Osteocyte (in vitro differentiated cells): ENCODE measurements around the gene ZNF844. TPM values are rescaled to one million over a fixed set of nuclear protein-coding genes. Genes with fewer than 3 reads are reported as not detected.
A peak's percentile ranks its signal among the peaks of the same experiment; 100 is the strongest.

Experiments
- DNase-seq: peaks from one replicate; pipeline ENCODE4 v3.0.0; 2021; ENCODE audit warnings: mixed read lengths; ENCODE audit not compliant: unreplicated experiment; ENCODE audit errors: extremely low spot score
- H3K27ac Mint-ChIP-seq: one replicate; pipeline ENCODE4 v1.8.0; 2021; ENCODE audit warnings: mild to moderate bottlenecking, mixed read lengths; ENCODE audit not compliant: unreplicated experiment
- H3K27me3 Mint-ChIP-seq: one replicate; pipeline ENCODE4 v1.8.0; 2021; ENCODE audit warnings: mixed read lengths; ENCODE audit not compliant: unreplicated experiment
- H3K36me3 Mint-ChIP-seq: one replicate; pipeline ENCODE4 v1.8.0; 2021; ENCODE audit warnings: mixed read lengths; ENCODE audit not compliant: unreplicated experiment
- H3K4me1 Mint-ChIP-seq: one replicate; pipeline ENCODE4 v1.8.0; 2021; ENCODE audit warnings: mixed read lengths; ENCODE audit not compliant: unreplicated experiment
- H3K4me3 Mint-ChIP-seq: one replicate; pipeline ENCODE4 v1.8.0; 2021; ENCODE audit warnings: mild to moderate bottlenecking, moderate library complexity, mixed read lengths; ENCODE audit not compliant: unreplicated experiment
- H3K9me3 Mint-ChIP-seq: one replicate; pipeline ENCODE4 v1.8.0; 2021; ENCODE audit warnings: mixed read lengths; ENCODE audit not compliant: unreplicated experiment
- CTCF ChIP-seq: fragments of 200-600 bp; sonication (generic); IDR thresholded peaks from 2 replicates; pipeline ENCODE4 v1.5.0; 2021; ENCODE audit warnings: antibody characterized with exemption, mild to moderate bottlenecking, moderate library complexity
- total RNA-seq: library from RNA; stranded (reverse); gene quantifications from 2 replicates; pipeline ENCODE4 v1.2.1, GENCODE V29; 2021

ZNF844 gene
- total RNA-seq, 1 donor from 2014 or later: 12.7 TPM

- Mint-ChIP-seq H3K4me1 (peaks cover 16% of the 10 kb centered on the region), H3K27me3 (no peaks in the 10 kb centered on the region), H3K27ac (peak overlapping the region; percentile 91), H3K9me3 (no peaks in the 10 kb centered on the region), H3K4me3 (peak overlapping the region; percentile 93), H3K36me3 (peaks cover 12% of the 10 kb centered on the region)
- no peak for TF ChIP-seq CTCF
- DNase-seq: no peak
Observed at GRCh38 chr19:12034620-12035019, 29.9 kb upstream of the ZNF844 start.

GRCh38 chr19:12035220-12036172 lies 29.0 kb upstream of the ZNF844 start, which contains the start of gene ZNF433:
Gene ZNF433 (minus strand): TSS chr19:12035679. CDS start chr19:12035539, 140 bp downstream.
- Mint-ChIP-seq H3K9me3 (no peaks in the 10 kb centered on the region), H3K4me1 (peaks cover 16% of the 10 kb centered on the region), H3K4me3 (peak within 1 kb of the TSS; percentile 93), H3K36me3 (peaks cover 7% of the 10 kb centered on the region), H3K27ac (peak within 1 kb of the TSS; percentile 99), H3K27me3 (no peaks in the 10 kb centered on the region)
- no peak for TF ChIP-seq CTCF
- DNase-seq: peak; percentile 97

GRCh38 chr19:12042893-12043292 lies 21.6 kb upstream of the ZNF844 start:
- no peak for DNase-seq
- Mint-ChIP-seq H3K36me3 (peaks cover 26% of the 10 kb centered on the region), H3K27me3 (no peaks in the 10 kb centered on the region), H3K4me1 (no peaks in the 10 kb centered on the region), H3K27ac (no peak overlapping the region), H3K4me3 (no peak overlapping the region), H3K9me3 (peaks cover 32% of the 10 kb centered on the region)
- TF ChIP-seq CTCF: no peak

- Mint-ChIP-seq H3K27ac (no peak overlapping the region), H3K4me3 (no peak overlapping the region), H3K4me1 (no peaks in the 10 kb centered on the region), H3K27me3 (no peaks in the 10 kb centered on the region), H3K9me3 (peaks cover 32% of the 10 kb centered on the region), H3K36me3 (peaks cover 26% of the 10 kb centered on the region)
- DNase-seq: no peak
- TF ChIP-seq CTCF: no peak
Observed at GRCh38 chr19:12043752-12044422, 20.6 kb upstream of the ZNF844 start.

DNA sequence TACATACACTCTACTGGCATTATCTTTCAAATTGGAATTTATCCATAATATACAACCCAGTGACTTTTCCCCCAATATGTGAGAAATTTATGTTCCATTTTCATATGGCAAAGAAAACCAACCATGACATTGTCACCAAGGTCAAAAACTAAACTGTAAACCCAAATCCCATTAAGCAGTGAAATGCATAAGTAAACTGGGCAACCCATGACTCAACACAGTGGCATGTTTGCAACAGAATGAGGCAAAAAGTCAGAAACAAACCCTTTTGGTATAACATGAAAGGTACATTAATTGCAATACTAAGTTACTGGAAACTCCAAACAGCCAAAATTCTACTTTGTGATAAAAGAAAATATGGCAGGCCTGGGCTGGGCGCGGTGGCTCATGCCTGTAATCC lies 16.7 kb upstream of the ZNF844 start:
- peaks cover 23% of the 10 kb centered on the region for H3K36me3 Mint-ChIP-seq
- H3K4me3 Mint-ChIP-seq: no peak overlapping the region
- no peak for TF ChIP-seq CTCF
- peaks cover 25% of the 10 kb centered on the region for H3K9me3 Mint-ChIP-seq
- no peaks in the 10 kb centered on the region for H3K27me3 Mint-ChIP-seq
- no peak for DNase-seq
- H3K4me1 Mint-ChIP-seq: peaks cover 6% of the 10 kb centered on the region
- H3K27ac Mint-ChIP-seq: no peak overlapping the region
